H1 (cell line): ENCODE measurements around the gene TMEM165. TPM values are rescaled to one million over a fixed set of nuclear protein-coding genes. Genes with fewer than 3 reads are reported as not detected.
A peak's percentile ranks its signal among the peaks of the same experiment; 100 is the strongest.

Experiments used
- CTCF ChIA-PET: fragments of 300-600 bp; sonication (Branson Sonifier 250); formaldehyde crosslinking; loops from one replicate; lab custom pipeline; 2021; ENCODE audit not compliant: partially characterized antibody; lab: Charles Lee
- POLR2A ChIA-PET: fragments of 300-600 bp; sonication (Branson Sonifier 250); formaldehyde crosslinking; loops from one replicate; lab custom pipeline; 2021; ENCODE audit warnings: inconsistent platforms; ENCODE audit not compliant: partially characterized antibody; lab: Charles Lee
- DNase-seq, 2 experiments: peaks; one replicate each; pipeline versions ENCODE4 v3.0.0 to v3.0.0-alpha.2; 2010 to 2022; ENCODE audit warnings: low spot score in 2 of 2, low read depth in 1 of 2, mixed read lengths in 1 of 2
- FAIRE-seq: peaks from 2 replicates; lab custom pipeline; 2011; peaks lifted over from hg19 to GRCh38; lab: Jason Lieb, UNC
- H2AFZ ChIP-seq: 2 replicates; pipeline ENCODE4 v1.8.1; 2012; ENCODE audit warnings: low read length, inconsistent platforms
- H2AK5ac ChIP-seq: 2 replicates; pipeline ENCODE4 v1.6.1; 2013; ENCODE audit warnings: low read depth, low read length
- H2BK120ac ChIP-seq: replicated peaks from 2 replicates; pipeline ENCODE3; 2013; ENCODE audit warnings: low read depth, low read length, inconsistent platforms
- H2BK12ac ChIP-seq: 2 replicates; pipeline ENCODE4 v1.6.1; 2013; ENCODE audit warnings: low read depth, low read length
- H2BK15ac ChIP-seq: 2 replicates; pipeline ENCODE4 v1.6.1; 2013; ENCODE audit warnings: low read length
- H2BK20ac ChIP-seq: 2 replicates; pipeline ENCODE4 v1.6.1; 2013; ENCODE audit warnings: low read length
- H2BK5ac ChIP-seq: 2 replicates; pipeline ENCODE4 v1.6.1; 2013; ENCODE audit warnings: low read depth, low read length
- H3K14ac ChIP-seq: 2 replicates; pipeline ENCODE4 v1.6.1; 2013; ENCODE audit warnings: inconsistent platforms; ENCODE audit not compliant: insufficient read length
- H3K18ac ChIP-seq: 2 replicates; pipeline ENCODE4 v1.6.1; 2013; ENCODE audit warnings: low read length; ENCODE audit errors: extremely low read depth
- H3K23ac ChIP-seq: 2 replicates; pipeline ENCODE4 v1.6.1; 2013; ENCODE audit warnings: inconsistent platforms; ENCODE audit not compliant: insufficient read length
- H3K23me2 ChIP-seq: 2 replicates; pipeline ENCODE4 v1.6.1; 2013; ENCODE audit warnings: low read depth, low read length
- H3K27ac ChIP-seq: 2 replicates; pipeline ENCODE4 v1.6.1; 2011; ENCODE audit warnings: low read depth, low read length, inconsistent platforms
- H3K27me3 ChIP-seq, 4 experiments: replicated peaks in 1 of 4; 1 replicate in 1 of 4; 2 replicates in 3 of 4; pipeline versions ENCODE4 v1.6.1 to v1.8.1; 2011 to 2013; ENCODE audit warnings: low read length in 3 of 4, mild to moderate bottlenecking in 3 of 4, inconsistent platforms in 2 of 4, mixed read lengths in 2 of 4, moderate library complexity in 1 of 4; ENCODE audit not compliant: control insufficient read depth in 3 of 4, insufficient read depth in 3 of 4; ENCODE audit errors: extremely low read depth in 1 of 4
- H3K36me3 ChIP-seq, 4 experiments: 2 replicates each; pipeline versions ENCODE4 v1.6.1 to v1.8.1; 2011 to 2013; ENCODE audit warnings: mild to moderate bottlenecking in 4 of 4, low read length in 3 of 4, moderate library complexity in 2 of 4, control low read depth in 1 of 4, inconsistent platforms in 1 of 4; ENCODE audit not compliant: insufficient read depth in 4 of 4, control insufficient read depth in 2 of 4
- H3K4ac ChIP-seq: replicated peaks from 2 replicates; pipeline ENCODE3; 2013; ENCODE audit warnings: low read length, low read depth, mixed read lengths, inconsistent platforms; ENCODE audit not compliant: insufficient read length
- H3K4me1 ChIP-seq, 4 experiments: replicated peaks in 1 of 4; 1 replicate in 1 of 4; 2 replicates in 3 of 4; pipeline versions ENCODE4 v1.6.1 to v1.8.1; 2011 to 2013; ENCODE audit warnings: low read length in 3 of 4, inconsistent platforms in 2 of 4, mixed read lengths in 1 of 4; ENCODE audit not compliant: insufficient read depth in 4 of 4, control insufficient read depth in 3 of 4
- H3K4me2 ChIP-seq, 2 experiments: 2 replicates each; pipeline versions ENCODE4 v1.6.1 to v1.8.1; 2011 to 2013; ENCODE audit warnings: low read depth in 2 of 2, low read length in 2 of 2, control low read depth in 1 of 2, inconsistent platforms in 1 of 2, mild to moderate bottlenecking in 1 of 2; ENCODE audit not compliant: insufficient read depth in 1 of 2
- H3K4me3 ChIP-seq, 4 experiments: fragments of 200-600, 300-600 bp in 1 of 4; sonication (generic), shearing (Covaris generic), sonication (Bioruptor Twin) in 1 of 4; 2 replicates each; pipeline versions ENCODE4 v1.5.1 to v1.8.1; 2011 to 2016; ENCODE audit warnings: low read length in 4 of 4, low read depth in 3 of 4, control low read depth in 2 of 4, inconsistent platforms in 2 of 4, mild to moderate bottlenecking in 2 of 4, mixed read lengths in 1 of 4, moderate library complexity in 1 of 4; ENCODE audit not compliant: insufficient read depth in 2 of 4; ENCODE audit errors: extremely low read depth in 1 of 4
- H3K56ac ChIP-seq: replicated peaks from 2 replicates; pipeline ENCODE3; 2013; ENCODE audit warnings: low read depth, mild to moderate bottlenecking, mixed read lengths, low read length, inconsistent platforms; ENCODE audit not compliant: insufficient read length
- H3K79me1 ChIP-seq: 2 replicates; pipeline ENCODE4 v1.6.1; 2013; ENCODE audit warnings: low read depth, low read length, control low read depth
- H3K79me2 ChIP-seq, 2 experiments: 2 replicates each; pipeline versions ENCODE4 v1.6.1 to v1.8.1; 2012 to 2013; ENCODE audit warnings: low read length in 2 of 2, mild to moderate bottlenecking in 2 of 2, inconsistent platforms in 1 of 2; ENCODE audit not compliant: insufficient read depth in 2 of 2, control insufficient read depth in 1 of 2
- H3K9ac ChIP-seq, 4 experiments: replicated peaks in 1 of 4; 1 replicate in 1 of 4; 2 replicates in 3 of 4; pipeline versions ENCODE4 v1.6.1 to v1.8.1; 2011 to 2013; ENCODE audit warnings: low read depth in 3 of 4, low read length in 3 of 4, control low read depth in 2 of 4, mild to moderate bottlenecking in 2 of 4, moderate library complexity in 2 of 4, inconsistent platforms in 1 of 4; ENCODE audit errors: extremely low read depth in 1 of 4
- H3K9me3 ChIP-seq, 2 experiments: 2 replicates each; pipeline versions ENCODE4 v1.6.1 to v1.8.1; 2012 to 2013; ENCODE audit warnings: mild to moderate bottlenecking in 2 of 2, moderate library complexity in 2 of 2, control low read depth in 1 of 2, inconsistent platforms in 1 of 2, low read depth in 1 of 2, low read length in 1 of 2, mixed read lengths in 1 of 2; ENCODE audit not compliant: insufficient read depth in 2 of 2
- H4K20me1 ChIP-seq, 2 experiments: replicated peaks in 1 of 2; 2 replicates each; pipeline versions ENCODE3 to v1.8.1; 2011 to 2013; ENCODE audit warnings: inconsistent platforms in 2 of 2, low read length in 2 of 2, mild to moderate bottlenecking in 1 of 2; ENCODE audit not compliant: insufficient read depth in 2 of 2, control insufficient read depth in 1 of 2
- H4K5ac ChIP-seq: 2 replicates; pipeline ENCODE4 v1.6.1; 2013; ENCODE audit warnings: low read length, low read depth, mixed read lengths, inconsistent platforms; ENCODE audit not compliant: insufficient read length
- H4K8ac ChIP-seq: 2 replicates; pipeline ENCODE4 v1.8.0; 2013; ENCODE audit warnings: mild to moderate bottlenecking, moderate library complexity, low read length, inconsistent platforms; ENCODE audit not compliant: insufficient read depth; ENCODE audit errors: extremely low read depth
- H4K91ac ChIP-seq: replicated peaks from 2 replicates; pipeline ENCODE3; 2013; ENCODE audit warnings: low read length, mixed read lengths, inconsistent platforms; ENCODE audit not compliant: insufficient read length
- whole genome bisulfite sequencing, 2 experiments: shearing (Covaris generic) in 1 of 2; methylation state at CpG; one replicate each; pipeline versions ENCODE4 v1.1.6 to v1.1.7; 2013 to 2015; ENCODE audit warnings: low lambda C conversion rate in 2 of 2, mixed read lengths in 2 of 2, inconsistent platforms in 1 of 2, low coverage in 1 of 2, missing lambda C conversion rate in 1 of 2; ENCODE audit not compliant: insufficient replicate concordance in 2 of 2, insufficient coverage in 1 of 2, insufficient read length in 1 of 2; ENCODE audit errors: extremely low coverage in 1 of 2, missing lambda C conversion rate in 1 of 2; 5-methylcytosine and 5-hydroxymethylcytosine counted together
- polyA plus RNA-seq, 7 experiments: library from polyadenylated mRNA; depleted of rRNA in 3 of 7; stranded (reverse) in 5 of 7; unstranded in 2 of 7; fragments of >200 nt in 5 of 7; fragments of 200-250 nt in 2 of 7; gene quantifications; 1 replicate in 5 of 7; 2 replicates in 1 of 7; 4 replicates in 1 of 7; pipeline versions ENCODE4 v1.2.1 to v1.2.3, GENCODE V29; 2011 to 2013; ENCODE audit warnings: missing spikeins in 2 of 7, mixed read lengths in 2 of 7
- total RNA-seq: library from RNA; stranded (reverse); fragmentation: NEBNext Ultra II Directional; extraction: Animal tissue kit (Norgen Biotek cat#: 25700); gene quantifications from 2 replicates; pipeline ENCODE4 v1.2.1, GENCODE V29; 2021

Gene TMEM165
- total and polyA plus RNA-seq, 2 of the 8 experiments (the other 6 are each of a cell fraction or from before 2014, with no cell fraction given): 85.5 to 125 TPM

DNA sequence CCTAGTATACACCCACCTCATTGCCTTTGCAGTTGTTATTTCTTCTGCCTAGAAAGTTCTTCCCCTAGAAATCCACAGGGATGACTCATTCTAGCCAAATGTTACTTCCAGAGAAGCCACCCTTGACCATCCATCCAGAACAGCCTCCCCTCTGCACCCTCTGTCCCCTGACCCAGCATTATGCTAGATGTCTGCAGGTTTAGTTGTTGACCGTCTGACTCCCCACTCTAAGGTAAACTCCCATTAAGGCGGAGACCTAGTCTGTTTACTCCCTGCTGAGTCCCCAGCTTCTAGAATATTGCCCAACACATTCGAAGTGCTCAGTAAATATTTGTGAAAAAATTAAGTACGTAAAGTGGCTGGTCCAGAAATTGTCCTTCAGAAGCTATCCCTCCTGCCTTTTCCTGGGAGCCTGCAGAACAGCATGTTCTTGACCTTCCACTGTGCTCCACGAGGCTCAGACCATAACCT is 38.7 kb upstream of the TMEM165 start:
- no peak for FAIRE-seq

More for the DNA sequence above, 38.7 kb upstream of the TMEM165 start:
- no peak overlapping the region for H2BK120ac ChIP-seq
- H2AK5ac ChIP-seq: no peak overlapping the region
- POLR2A ChIA-PET: no interaction called here
- peaks cover 0 to 13% (median 0%) of the 10 kb centered on the region in 4 experiments; a peak in 2 of 8 replicates for H3K36me3 ChIP-seq
- no peak overlapping the region for H2BK15ac ChIP-seq
- H2BK12ac ChIP-seq: no peak overlapping the region
- peak in 1 of 2 experiments; percentile 33 for DNase-seq
- no peak overlapping the region for H2BK20ac ChIP-seq
- CTCF ChIA-PET: no interaction called here
- 86% methylated on average over 5 of the region's 5 CpGs; no CpG with 5 or more reads in 1 of the 2 experiments for WGBS, 2 experiments
- no peaks in the 10 kb centered on the region for H3K27me3 ChIP-seq
- no peak overlapping the region for H4K8ac ChIP-seq
- no peak overlapping the region for H3K4me2 ChIP-seq
- H3K79me1 ChIP-seq: no peaks in the 10 kb centered on the region
- H3K4me3 ChIP-seq: no peak overlapping the region
- H3K23ac ChIP-seq: no peak overlapping the region
- peaks cover 0 to 4% of the 10 kb centered on the region in 2 experiments; a peak in 1 of 4 replicates for H3K9me3 ChIP-seq
- no peaks in the 10 kb centered on the region for H3K79me2 ChIP-seq
- peak overlapping the region; percentile 25 for H4K91ac ChIP-seq
- H3K23me2 ChIP-seq: no peaks in the 10 kb centered on the region
- H3K27ac ChIP-seq: no peak overlapping the region
- H3K4ac ChIP-seq: no peak overlapping the region
- no peak overlapping the region for H3K18ac ChIP-seq
- H2BK5ac ChIP-seq: no peak overlapping the region
- no peak overlapping the region for H3K9ac ChIP-seq
- no peak overlapping the region for H4K5ac ChIP-seq
- no peaks in the 10 kb centered on the region for H4K20me1 ChIP-seq
- no peak overlapping the region for H3K14ac ChIP-seq
- H3K56ac ChIP-seq: no peak overlapping the region
- H2AFZ ChIP-seq: no peak overlapping the region
- no peaks in the 10 kb centered on the region for H3K4me1 ChIP-seq
